Measurements from ENCODE around the gene SPNS3. TPM values are rescaled to one million over a fixed set of nuclear protein-coding genes. Genes with fewer than 3 reads are reported as not detected.

Gene SPNS3
- total and polyA plus RNA-seq, 2 donors (not counting 3 experiments of a cell fraction or from before 2014, with no cell fraction given), result 0.18 to 0.66 TPM

GRCh38 chr17:4460661-4461060 is 26.9 kb downstream of the SPNS3 start:
- H3K9me1 ChIP-seq (replicated peaks; ENCODE audit: control insufficient read depth, extremely low read depth, insufficient read depth, low read length), result no peaks in the 10 kb centered on the region
- no peak overlapping the region for H3K4me2 ChIP-seq (ENCODE audit: insufficient read depth, low read length)
- CTCF ChIA-PET, result no interaction called here
- DNase-seq (ENCODE audit: low read depth, low spot score) (no peak), FAIRE-seq (no peak)
- intact Hi-C loops (cut with micrococcal nuclease), result no loop called here
- dilution Hi-C loops (cut with MboI; ENCODE audit: extremely low pct_ligation_motif_present, low sequenced_read_pairs), result no loop called here
- no peaks in the 10 kb centered on the region for H4K20me1 ChIP-seq (replicated peaks; ENCODE audit: control insufficient read depth, extremely low read depth, insufficient read depth, low read length)
- H3K4me3 ChIP-seq (replicated peaks in 1 of 3; ENCODE audit: insufficient read depth in 1 of 3, low read depth in 1 of 3, low read length in 3 of 3), result no peak overlapping the region
- no peaks in the 10 kb centered on the region for H3K27me3 ChIP-seq (ENCODE audit: control insufficient read depth in 2 of 2, insufficient read depth in 2 of 2, low read length in 2 of 2)
- TF ChIP-seq JUN (IDR thresholded peaks at IDR 0.05; ENCODE audit: borderline replicate concordance, insufficient read depth, insufficient read length, low read depth), result no peak
- TF ChIP-seq GATA2 (IDR thresholded peaks at IDR 0.05; ENCODE audit: insufficient read depth, insufficient read length, low read depth, low read length), result no peak
- no peak for TF ChIP-seq CTCF (IDR thresholded peaks at IDR 0.05; ENCODE audit: extremely low read depth in 1 of 2, insufficient read depth in 1 of 2, low read depth in 1 of 2, low read length in 2 of 2)
- TF ChIP-seq POLR2A (IDR thresholded peaks at IDR 0.05; ENCODE audit: low read depth, low read length), result no peak
- TF ChIP-seq FOS (IDR thresholded peaks at IDR 0.05; ENCODE audit: borderline replicate concordance, insufficient read depth, low read length), result no peak
- no peak for TF ChIP-seq EZH2 (IDR thresholded peaks at IDR 0.05; ENCODE audit: borderline replicate concordance, low read depth, low read length, severe bottlenecking)
- TF ChIP-seq POLR2AphosphoS5 (IDR thresholded peaks at IDR 0.05; ENCODE audit: insufficient read depth, low read depth, low read length), result no peak
- no peak for TF ChIP-seq MAX (IDR thresholded peaks at IDR 0.05; ENCODE audit: insufficient read depth, insufficient read length)
- TF ChIP-seq MYC (IDR thresholded peaks at IDR 0.05; ENCODE audit: low read depth, low read length), result no peak
- H3K9me3 ChIP-seq (replicated peaks; ENCODE audit: control insufficient read depth, insufficient read depth, low read length), result no peaks in the 10 kb centered on the region
- no peak overlapping the region for H2AFZ ChIP-seq (ENCODE audit: low read depth, low read length)
- BruUV-seq (replicated peaks), result no TSS peak
- H3K9ac ChIP-seq (replicated peaks; ENCODE audit: extremely low read depth, insufficient read depth, low read length), result no peak overlapping the region
- no peaks in the 10 kb centered on the region for H3K79me2 ChIP-seq (ENCODE audit: control insufficient read depth, insufficient read depth, low read length)
- H3K27ac ChIP-seq (ENCODE audit: insufficient read depth, low read depth, low read length), result no peak overlapping the region
- H3K4me1 ChIP-seq (ENCODE audit: control insufficient read depth, extremely low read depth, insufficient read depth, low read length), result no peaks in the 10 kb centered on the region
- POLR2A ChIA-PET, result no interaction called here
- H3K36me3 ChIP-seq (ENCODE audit: control insufficient read depth in 2 of 2, extremely low read depth in 1 of 2, insufficient read depth in 2 of 2, low read length in 2 of 2), result no peaks in the 10 kb centered on the region

Measured in endothelial cell of umbilical vein (primary cell).